Measurements from ENCODE around the gene FRS2. TPM values are rescaled to one million over a fixed set of nuclear protein-coding genes. Genes with fewer than 3 reads are reported as not detected.

The FRS2 gene
- total RNA-seq, 1 experiment from 2014 or later, result 35.0 TPM

- Histone ChIP-seq H3K4me1 (ENCODE audit: insufficient read depth, low read length) (peaks cover 11% of the 10 kb centered on the region; the same call in 1 of the 2 replicates), H3K9me3 (ENCODE audit: low read length) (no peaks in the 10 kb centered on the region), H3F3A (ENCODE audit: low read length, unreplicated experiment) (no peaks in the 10 kb centered on the region), H3K4me3 (ENCODE audit: low read length) (peak overlapping the region; percentile 90), H3K27ac (ENCODE audit: low read length) (no peak overlapping the region), H3K27me3 (ENCODE audit: low read length) (no peaks in the 10 kb centered on the region), H3K36me3 (ENCODE audit: low read depth, low read length) (no peaks in the 10 kb centered on the region), H3K9ac (ENCODE audit: low read length) (peak overlapping the region; percentile 92), H2AFZ (ENCODE audit: low read length) (no peak overlapping the region), H3K4me2 (ENCODE audit: low read length) (peak overlapping the region; percentile 87), H4K20me1 (ENCODE audit: low read length) (peaks cover 43% of the 10 kb centered on the region), H3K79me2 (ENCODE audit: low read length) (peaks cover 59% of the 10 kb centered on the region), H3K9me2 (replicated peaks; ENCODE audit: low read length) (no peaks in the 10 kb centered on the region)
- BruUV-seq (replicated peaks), result TSS peak; percentile 38
- TF ChIP-seq CTCF (conservative IDR thresholded peaks at IDR 0.05; ENCODE audit: low read depth, low read length), result no peak
- intact Hi-C loops (cut with micrococcal nuclease), result loop anchor here (2.0 kb wide), 2 partner anchors 32 to 70 kb away; no protein-coding TSS in a partner anchor
- DNase-seq (no peak), ATAC-seq (no peak)
- CTCF ChIA-PET, result interaction anchor here (1.0 to 1.9 kb wide), 3 partner anchors 41 to 100 kb away, joined by 4 to 13 read pairs (median 4); no protein-coding TSS in a partner anchor
- POLR2A ChIA-PET (ENCODE audit: unreplicated experiment), result no interaction called here
These were observed 865 bp downstream of the FRS2 start for GRCh38 chr12:69471076-69471430.

- peaks cover 66% of the 10 kb centered on the region for H3K79me2 ChIP-seq (ENCODE audit: low read length)
- peak overlapping the region; percentile 92; the same call in 1 of the 2 replicates for H3K9ac ChIP-seq (ENCODE audit: low read length)
- H3K9me2 ChIP-seq (replicated peaks; ENCODE audit: low read length), result no peaks in the 10 kb centered on the region
- H2AFZ ChIP-seq (ENCODE audit: low read length), result no peak overlapping the region
- peaks cover 43% of the 10 kb centered on the region for H4K20me1 ChIP-seq (ENCODE audit: low read length)
- BruUV-seq (replicated peaks), result no TSS peak
- intact Hi-C loops (cut with micrococcal nuclease), result loop anchor here (2.0 kb wide), 2 partner anchors 31 to 69 kb away; no protein-coding TSS in a partner anchor
- ChIA-PET CTCF (interaction anchor here (1.9 kb wide), 1 partner anchor 99 kb away, joined by 13 read pairs; no protein-coding TSS in a partner anchor), POLR2A (ENCODE audit: unreplicated experiment) (no interaction called here)
- ATAC-seq (no peak), DNase-seq (no peak)
- no peaks in the 10 kb centered on the region for H3K27me3 ChIP-seq (ENCODE audit: low read length)
- no peaks in the 10 kb centered on the region for H3F3A ChIP-seq (ENCODE audit: low read length, unreplicated experiment)
- H3K27ac ChIP-seq (ENCODE audit: low read length), result no peak overlapping the region
- TF ChIP-seq EZH2 (IDR thresholded peaks at IDR 0.05; ENCODE audit: low read length, unreplicated experiment) (no peak), EZH2phosphoT487 (IDR thresholded peaks at IDR 0.05; ENCODE audit: borderline replicate concordance, low read length) (no peak), CTCF (conservative IDR thresholded peaks at IDR 0.05; ENCODE audit: low read depth, low read length) (no peak)
- no peaks in the 10 kb centered on the region for H3K36me3 ChIP-seq (ENCODE audit: low read depth, low read length)
- H3K4me1 ChIP-seq (ENCODE audit: insufficient read depth, low read length), result peaks cover 11% of the 10 kb centered on the region; the same call in 1 of the 2 replicates
- peak overlapping the region; percentile 90 for H3K4me3 ChIP-seq (ENCODE audit: low read length)
- peak overlapping the region; percentile 87 for H3K4me2 ChIP-seq (ENCODE audit: low read length)
- no peaks in the 10 kb centered on the region for H3K9me3 ChIP-seq (ENCODE audit: low read length)
These were observed 1.6 kb downstream of the FRS2 start for GRCh38 chr12:69471667-69472385.

GRCh38 chr12:69473262-69473661, 3.1 kb downstream of the FRS2 start:
- Histone ChIP-seq H3K36me3 (ENCODE audit: low read depth, low read length) (no peaks in the 10 kb centered on the region), H3K4me2 (ENCODE audit: low read length) (peak overlapping the region; percentile 87; the same call in 1 of the 2 replicates), H2AFZ (ENCODE audit: low read length) (no peak overlapping the region), H4K20me1 (ENCODE audit: low read length) (peaks cover 43% of the 10 kb centered on the region), H3K79me2 (ENCODE audit: low read length) (peaks cover 76% of the 10 kb centered on the region), H3K27me3 (ENCODE audit: low read length) (no peaks in the 10 kb centered on the region), H3F3A (ENCODE audit: low read length, unreplicated experiment) (no peaks in the 10 kb centered on the region), H3K9ac (ENCODE audit: low read length) (no peak overlapping the region), H3K4me3 (ENCODE audit: low read length) (no peak overlapping the region), H3K27ac (ENCODE audit: low read length) (no peak overlapping the region), H3K4me1 (ENCODE audit: insufficient read depth, low read length) (peaks cover 11% of the 10 kb centered on the region; the same call in 1 of the 2 replicates), H3K9me2 (replicated peaks; ENCODE audit: low read length) (no peaks in the 10 kb centered on the region), H3K9me3 (ENCODE audit: low read length) (no peaks in the 10 kb centered on the region)
- DNase-seq (no peak), ATAC-seq (no peak)
- no TSS peak for BruUV-seq (replicated peaks)
- intact Hi-C loops (cut with micrococcal nuclease), result no loop called here
- no peak for TF ChIP-seq EZH2phosphoT487 (IDR thresholded peaks at IDR 0.05; ENCODE audit: borderline replicate concordance, low read length)
- TF ChIP-seq CTCF (conservative IDR thresholded peaks at IDR 0.05; ENCODE audit: low read depth, low read length), result no peak
- TF ChIP-seq EZH2 (IDR thresholded peaks at IDR 0.05; ENCODE audit: low read length, unreplicated experiment), result no peak
- ChIA-PET CTCF (no interaction called here), POLR2A (ENCODE audit: unreplicated experiment) (no interaction called here)

All from PC-3 (cell line).